ENCODE results near the gene IER5L.

The IER5L gene

DNA sequence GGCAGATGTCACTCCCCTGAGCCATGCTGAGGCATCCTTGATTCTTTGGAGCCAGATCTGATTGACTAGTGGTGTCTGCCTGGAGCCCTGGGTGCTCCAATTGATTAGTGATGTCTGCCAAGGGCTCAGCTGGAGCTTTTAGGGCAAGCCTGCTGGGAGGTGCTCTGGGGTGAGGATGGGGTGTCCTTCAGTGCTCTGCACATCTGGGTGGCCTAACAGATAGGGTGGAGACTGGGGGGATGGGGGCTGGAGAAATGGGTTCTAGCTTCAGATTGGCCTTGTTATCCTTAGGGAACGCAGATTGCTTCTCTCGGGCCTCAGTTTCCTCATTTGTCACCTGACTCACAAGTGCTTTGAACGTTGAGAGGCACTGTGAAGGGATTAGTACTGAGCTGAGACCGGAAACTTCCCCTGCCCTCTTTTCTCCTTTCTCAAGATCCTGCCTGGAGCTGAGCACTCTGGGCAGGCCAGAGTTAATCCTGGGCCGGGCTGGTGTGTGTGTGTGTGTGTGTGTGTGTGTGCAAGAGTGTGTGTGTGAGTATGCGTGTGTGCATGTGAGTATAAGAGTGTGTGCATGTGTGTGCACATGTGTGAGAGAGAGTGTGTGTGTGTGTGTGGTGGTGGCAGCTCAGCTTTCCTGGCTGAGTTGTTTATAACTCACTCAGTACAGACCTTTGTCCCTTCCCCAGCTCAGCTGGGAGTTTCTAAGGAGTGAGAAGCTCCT lies 5.6 kb upstream of the IER5L start:
- DNase-seq = peak; percentile 61

DNA sequence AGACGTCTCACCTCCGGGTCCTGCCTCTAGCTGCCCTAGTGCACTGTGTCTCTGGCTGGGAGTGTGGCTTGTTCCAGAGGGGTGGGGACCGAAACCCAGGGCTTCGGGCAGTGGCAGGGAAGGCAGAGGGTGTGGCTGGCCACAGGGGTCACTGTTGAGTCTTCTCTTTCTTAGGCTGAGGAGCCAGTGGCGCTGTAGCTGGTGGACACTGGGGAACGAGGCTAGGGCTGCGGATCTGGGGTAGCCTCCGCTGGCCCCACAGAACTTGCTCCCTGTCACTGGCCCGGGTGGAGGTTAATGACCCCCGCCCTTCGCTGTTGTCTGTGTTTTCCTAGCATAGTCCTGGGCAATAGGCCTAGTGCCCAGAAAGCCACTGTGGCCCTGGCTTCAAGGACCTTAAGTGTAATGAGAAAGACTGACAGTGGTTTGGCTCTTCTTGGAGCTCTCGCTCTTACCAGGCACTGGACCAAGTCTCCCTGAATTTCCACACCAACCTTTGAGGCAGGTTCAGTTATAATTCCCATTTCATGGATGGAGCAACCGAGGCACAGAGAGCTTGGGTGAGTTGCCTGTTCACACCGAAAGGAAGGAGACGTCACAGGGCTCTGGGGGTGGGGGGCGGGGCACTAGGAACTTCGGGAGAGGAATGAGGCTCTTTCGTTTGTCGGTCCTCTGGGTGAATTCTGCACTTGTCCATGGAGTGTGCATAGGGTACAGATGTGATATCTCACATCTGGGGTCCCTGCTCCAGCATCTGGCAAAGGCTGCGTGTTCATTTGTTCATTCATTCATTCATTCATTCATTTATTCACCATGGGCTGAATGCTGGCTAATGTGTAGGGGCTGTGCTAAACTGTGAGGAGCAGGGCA lies 4.8 kb upstream of the IER5L start:
- Histone ChIP-seq H3K4me1 (ENCODE audit: control insufficient read depth, insufficient read depth, low read depth, low read length) (peaks cover 24% of the 10 kb centered on the region), H4K91ac (ENCODE audit: low read length) (peak overlapping the region; percentile 46), H3K9me3 (ENCODE audit: control insufficient read depth, low read length) (peaks cover 7% of the 10 kb centered on the region)

More for the DNA sequence above, 5.6 kb upstream of the IER5L start:
- Histone ChIP-seq H3K18ac (ENCODE audit: low read depth in 1 of 2, low read length in 2 of 2) (peak overlapping the region; percentile 47 to 72), H3K4me2 (ENCODE audit: low read length, poor library complexity, severe bottlenecking) (no peak overlapping the region), H3K4me1 (ENCODE audit: control insufficient read depth, insufficient read depth, low read depth, low read length) (peaks cover 20% of the 10 kb centered on the region), H3K27ac (ENCODE audit: low read length, poor library complexity, severe bottlenecking) (no peak overlapping the region), H3K14ac (ENCODE audit: low read length in 2 of 2) (peak overlapping the region in 1 of 2 experiments; percentile 74), H3K4ac (ENCODE audit: low read depth in 1 of 2, low read length in 2 of 2) (peak overlapping the region; percentile 12 to 15), H3K27me3 (ENCODE audit: control insufficient read depth in 1 of 2, insufficient read depth in 1 of 2, low read length in 2 of 2) (no peaks in the 10 kb centered on the region), H3K23ac (ENCODE audit: low read length in 2 of 2) (no peak overlapping the region), H3K4me3 (ENCODE audit: insufficient read depth in 1 of 2, low read depth in 1 of 2, low read length in 2 of 2) (peak overlapping the region in 1 of 2 experiments; percentile 49), H3K9me3 (ENCODE audit: control insufficient read depth, low read length) (peaks cover 7% of the 10 kb centered on the region), H3K9ac (ENCODE audit: low read length) (peak overlapping the region; percentile 56), H2BK15ac (ENCODE audit: low read depth, poor library complexity, severe bottlenecking) (no peak overlapping the region), H4K8ac (ENCODE audit: low read length) (peak overlapping the region; percentile 76), H2BK120ac (ENCODE audit: low read depth, low read length) (no peak overlapping the region), H2AK5ac (ENCODE audit: low read length, severe bottlenecking) (no peak overlapping the region), H3K36me3 (ENCODE audit: control insufficient read depth in 1 of 2, insufficient read depth in 2 of 2, low read depth in 1 of 2, low read length in 2 of 2) (no peaks in the 10 kb centered on the region), H3K79me1 (replicated peaks; ENCODE audit: low read length, poor library complexity, severe bottlenecking) (peaks cover 6% of the 10 kb centered on the region), H2BK12ac (ENCODE audit: low read length in 2 of 2) (peak overlapping the region; percentile 42 to 45), H2BK5ac (ENCODE audit: low read depth, low read length, poor library complexity, severe bottlenecking) (no peak overlapping the region), H2AFZ (ENCODE audit: low read depth, low read length) (no peak overlapping the region), H4K91ac (ENCODE audit: low read length) (peak overlapping the region; percentile 20)
- 46% methylated on average over 6 of the region's 6 CpGs for WGBS

DNA sequence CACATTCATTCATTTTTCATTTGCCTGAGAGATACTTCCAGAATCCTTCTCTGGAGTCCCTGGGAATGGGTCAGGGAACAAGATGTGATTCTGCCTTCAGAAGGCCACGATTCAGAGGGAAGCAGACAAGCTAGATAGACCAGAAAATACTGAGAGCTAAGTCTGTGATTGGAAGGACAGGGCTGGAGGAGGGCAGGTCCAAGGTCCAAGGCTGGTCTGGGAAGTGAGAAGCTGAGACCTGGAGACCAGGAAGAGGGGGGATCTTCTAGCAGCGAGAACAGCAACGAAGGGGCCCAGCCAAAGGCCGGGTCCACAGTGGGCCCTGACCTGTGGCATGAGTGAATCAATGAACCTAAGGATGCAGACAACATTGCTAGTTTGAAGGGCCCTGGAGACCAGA lies 4.1 kb upstream of the IER5L start:
- Histone ChIP-seq H3K23ac (ENCODE audit: low read length in 2 of 2) (no peak overlapping the region), H3K4me1 (ENCODE audit: control insufficient read depth, insufficient read depth, low read depth, low read length) (peaks cover 24% of the 10 kb centered on the region), H3K14ac (ENCODE audit: low read length in 2 of 2) (no peak overlapping the region), H4K91ac (ENCODE audit: low read length) (no peak overlapping the region), H3K4ac (ENCODE audit: low read depth in 1 of 2, low read length in 2 of 2) (peak overlapping the region in 1 of 2 experiments; percentile 10), H3K27ac (ENCODE audit: low read length, poor library complexity, severe bottlenecking) (no peak overlapping the region), H3K79me1 (replicated peaks; ENCODE audit: low read length, poor library complexity, severe bottlenecking) (peaks cover 9% of the 10 kb centered on the region), H2AFZ (ENCODE audit: low read depth, low read length) (no peak overlapping the region), H2BK12ac (ENCODE audit: low read length in 2 of 2) (no peak overlapping the region), H3K4me2 (ENCODE audit: low read length, poor library complexity, severe bottlenecking) (no peak overlapping the region), H3K9me3 (ENCODE audit: control insufficient read depth, low read length) (peaks cover 3% of the 10 kb centered on the region), H3K36me3 (ENCODE audit: control insufficient read depth in 1 of 2, insufficient read depth in 2 of 2, low read depth in 1 of 2, low read length in 2 of 2) (peaks cover 0 to under 1% of the 10 kb centered on the region in 2 experiments), H3K27me3 (ENCODE audit: control insufficient read depth in 1 of 2, insufficient read depth in 1 of 2, low read length in 2 of 2) (no peaks in the 10 kb centered on the region), H4K8ac (ENCODE audit: low read length) (no peak overlapping the region), H3K4me3 (ENCODE audit: insufficient read depth in 1 of 2, low read depth in 1 of 2, low read length in 2 of 2) (no peak overlapping the region), H2AK5ac (ENCODE audit: low read length, severe bottlenecking) (no peak overlapping the region), H2BK5ac (ENCODE audit: low read depth, low read length, poor library complexity, severe bottlenecking) (no peak overlapping the region), H3K18ac (ENCODE audit: low read depth in 1 of 2, low read length in 2 of 2) (no peak overlapping the region), H2BK120ac (ENCODE audit: low read depth, low read length) (no peak overlapping the region), H3K9ac (ENCODE audit: low read length) (no peak overlapping the region), H2BK15ac (ENCODE audit: low read depth, poor library complexity, severe bottlenecking) (no peak overlapping the region)
- no peak for DNase-seq
- WGBS = 90% methylated on average over 4 of the region's 4 CpGs

More for the DNA sequence above, 4.8 kb upstream of the IER5L start:
- H2BK120ac ChIP-seq (ENCODE audit: low read depth, low read length) = no peak overlapping the region
- H3K4me2 ChIP-seq (ENCODE audit: low read length, poor library complexity, severe bottlenecking) = no peak overlapping the region
- DNase-seq = peak; percentile 62
- no peak overlapping the region for H3K4me3 ChIP-seq (ENCODE audit: insufficient read depth in 1 of 2, low read depth in 1 of 2, low read length in 2 of 2)
- no peaks in the 10 kb centered on the region for H3K27me3 ChIP-seq (ENCODE audit: control insufficient read depth in 1 of 2, insufficient read depth in 1 of 2, low read length in 2 of 2)
- H2AFZ ChIP-seq (ENCODE audit: low read depth, low read length) = no peak overlapping the region
- H2AK5ac ChIP-seq (ENCODE audit: low read length, severe bottlenecking) = no peak overlapping the region
- peak overlapping the region; percentile 42 to 56 for H2BK12ac ChIP-seq (ENCODE audit: low read length in 2 of 2)
- peak overlapping the region; percentile 25 to 47 for H3K18ac ChIP-seq (ENCODE audit: low read depth in 1 of 2, low read length in 2 of 2)
- H3K14ac ChIP-seq (ENCODE audit: low read length in 2 of 2) = no peak overlapping the region
- no peak overlapping the region for H3K27ac ChIP-seq (ENCODE audit: low read length, poor library complexity, severe bottlenecking)
- H3K4ac ChIP-seq (ENCODE audit: low read depth in 1 of 2, low read length in 2 of 2) = peak overlapping the region in 1 of 2 experiments; percentile 12
- H3K23ac ChIP-seq (ENCODE audit: low read length in 2 of 2) = no peak overlapping the region
- 62% methylated on average over 19 of the region's 20 CpGs for WGBS
- H4K8ac ChIP-seq (ENCODE audit: low read length) = peak overlapping the region; percentile 5
- peak overlapping the region; percentile 29 for H2BK15ac ChIP-seq (ENCODE audit: low read depth, poor library complexity, severe bottlenecking)
- H3K9ac ChIP-seq (ENCODE audit: low read length) = no peak overlapping the region
- H2BK5ac ChIP-seq (ENCODE audit: low read depth, low read length, poor library complexity, severe bottlenecking) = no peak overlapping the region
- peaks cover 9% of the 10 kb centered on the region for H3K79me1 ChIP-seq (replicated peaks; ENCODE audit: low read length, poor library complexity, severe bottlenecking)
- no peaks in the 10 kb centered on the region for H3K36me3 ChIP-seq (ENCODE audit: control insufficient read depth in 1 of 2, insufficient read depth in 2 of 2, low read depth in 1 of 2, low read length in 2 of 2)

DNA sequence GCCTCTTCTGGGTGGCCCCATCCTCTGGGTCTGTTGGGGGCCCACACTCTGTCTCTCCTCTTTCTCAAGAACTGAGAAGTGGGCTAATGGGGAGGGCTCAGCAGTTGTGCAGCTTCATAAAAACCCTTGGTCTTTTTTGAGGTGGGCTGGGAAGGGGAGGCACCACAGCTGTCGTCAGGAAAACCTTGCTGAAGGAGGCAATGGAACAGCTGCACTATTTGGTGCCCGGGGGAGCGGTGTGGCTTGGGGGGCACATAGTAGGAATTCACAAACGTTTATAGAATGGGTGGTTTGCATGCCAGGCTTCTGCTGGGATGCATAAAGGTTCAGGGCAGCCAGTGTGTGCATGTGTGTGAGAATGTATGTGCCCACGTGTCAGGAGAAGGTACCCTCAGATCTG lies 3.2 kb upstream of the IER5L start:
- Histone ChIP-seq H2AK5ac (ENCODE audit: low read length, severe bottlenecking) (no peak overlapping the region), H3K79me1 (replicated peaks; ENCODE audit: low read length, poor library complexity, severe bottlenecking) (peaks cover 9% of the 10 kb centered on the region)

More for the DNA sequence above, 3.2 kb upstream of the IER5L start:
- Histone ChIP-seq H2BK15ac (ENCODE audit: low read depth, poor library complexity, severe bottlenecking) (no peak overlapping the region), H4K8ac (ENCODE audit: low read length) (no peak overlapping the region), H4K91ac (ENCODE audit: low read length) (no peak overlapping the region), H3K4ac (ENCODE audit: low read depth in 1 of 2, low read length in 2 of 2) (no peak overlapping the region), H3K27me3 (ENCODE audit: control insufficient read depth in 1 of 2, insufficient read depth in 1 of 2, low read length in 2 of 2) (no peaks in the 10 kb centered on the region), H2BK120ac (ENCODE audit: low read depth, low read length) (no peak overlapping the region), H3K4me2 (ENCODE audit: low read length, poor library complexity, severe bottlenecking) (no peak overlapping the region), H3K4me1 (ENCODE audit: control insufficient read depth, insufficient read depth, low read depth, low read length) (peaks cover 24% of the 10 kb centered on the region), H3K9ac (ENCODE audit: low read length) (no peak overlapping the region), H3K36me3 (ENCODE audit: control insufficient read depth in 1 of 2, insufficient read depth in 2 of 2, low read depth in 1 of 2, low read length in 2 of 2) (peaks cover 0 to 6% of the 10 kb centered on the region in 2 experiments), H3K9me3 (ENCODE audit: control insufficient read depth, low read length) (no peaks in the 10 kb centered on the region), H3K4me3 (ENCODE audit: insufficient read depth in 1 of 2, low read depth in 1 of 2, low read length in 2 of 2) (no peak overlapping the region), H3K27ac (ENCODE audit: low read length, poor library complexity, severe bottlenecking) (no peak overlapping the region), H2BK5ac (ENCODE audit: low read depth, low read length, poor library complexity, severe bottlenecking) (no peak overlapping the region), H2AFZ (ENCODE audit: low read depth, low read length) (no peak overlapping the region), H3K23ac (ENCODE audit: low read length in 2 of 2) (no peak overlapping the region), H3K18ac (ENCODE audit: low read depth in 1 of 2, low read length in 2 of 2) (no peak overlapping the region), H3K14ac (ENCODE audit: low read length in 2 of 2) (no peak overlapping the region), H2BK12ac (ENCODE audit: low read length in 2 of 2) (peak overlapping the region in 1 of 2 experiments; percentile 24)
- 81% methylated on average over 5 of the region's 5 CpGs for WGBS
- no peak for DNase-seq

Data from mesenchymal stem cell (in vitro differentiated cells and primary cell).